Colon (tissue), 2 donors: ENCODE results near the gene C4BPB.

Source experiments
- FAIRE-seq: peaks from 2 replicates; lab custom pipeline; 2012; peaks lifted over from hg19 to GRCh38; lab: Jason Lieb, UNC
- donor health status: control.
- donor health status: control.

The C4BPB gene

GRCh38 chr1:207145401-207146058 is 56.9 kb downstream of the C4BPB start:
- no peak for FAIRE-seq
